DMS114 treated with DMSO at 0.1 percent for 48 hours (cell line): ENCODE results near the gene THPO.

Experiments used
- DNase-seq: peaks from one replicate; lab custom pipeline; 2025; ENCODE audit not compliant: unreplicated experiment; lab: John Stamatoyannopoulos, UW

Gene THPO

DNA sequence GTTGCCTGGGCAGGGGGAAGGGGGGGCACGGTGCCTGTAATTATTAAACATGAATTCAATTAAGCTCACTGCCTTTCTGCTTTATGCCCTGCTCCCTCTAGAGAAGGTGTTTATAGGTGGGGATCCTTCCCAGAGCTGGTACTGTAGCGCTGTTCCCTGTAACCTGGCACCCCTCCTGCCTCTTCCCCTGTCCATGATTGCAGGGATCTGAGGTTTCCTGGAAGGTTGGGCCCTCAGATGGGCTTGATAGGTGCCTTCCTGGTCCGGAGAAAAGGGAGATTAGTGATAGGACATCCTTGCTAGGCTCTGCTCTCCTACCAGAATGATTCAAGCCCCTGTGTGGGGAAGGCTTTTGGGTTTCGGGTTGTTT, 42.7 kb downstream of the THPO start:
- no peak for DNase-seq

GRCh38 chr3:184334470-184335158, 43.4 kb downstream of the THPO start:
- no peak for DNase-seq

DNA sequence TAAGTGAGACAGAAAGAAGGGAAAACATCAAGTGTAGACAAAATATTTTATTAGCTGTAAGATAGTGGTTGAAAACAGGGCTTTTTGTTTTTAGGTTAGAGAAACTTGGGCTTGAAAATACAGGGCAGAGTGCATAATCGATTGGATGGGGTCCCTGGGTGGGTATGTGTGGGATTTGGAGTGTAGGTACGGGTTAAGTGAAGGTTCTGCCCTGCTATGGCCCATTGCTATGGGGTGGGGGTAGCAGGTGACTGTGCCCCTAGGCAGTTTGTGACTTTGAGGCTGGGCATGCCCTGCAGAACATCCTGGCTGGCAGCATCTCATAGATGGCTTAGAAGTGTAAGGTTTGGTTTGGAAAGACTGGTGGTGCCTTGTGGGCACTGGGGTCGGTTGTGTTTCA, 44.3 kb downstream of the THPO start:
- no peak for DNase-seq

DNA sequence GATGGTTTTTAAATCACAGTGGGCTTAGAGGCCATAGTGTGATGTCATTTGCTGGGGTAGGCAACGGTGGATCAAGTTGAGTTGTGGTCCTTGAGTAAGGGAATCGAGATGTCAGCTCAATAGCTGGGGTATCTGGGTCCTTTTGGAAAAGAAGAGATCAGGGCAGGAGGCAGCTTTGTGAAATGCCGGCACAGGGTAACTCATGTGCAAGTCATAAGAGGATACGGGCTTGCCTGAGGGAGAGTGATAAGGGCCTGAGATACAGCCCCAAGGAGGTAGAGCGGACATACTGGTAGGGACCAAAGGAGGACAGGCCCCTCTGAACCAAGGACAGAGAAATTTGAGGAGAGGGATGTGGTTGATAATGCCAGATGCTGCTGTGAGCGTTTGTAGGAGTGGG, 44.8 kb downstream of the THPO start:
- no peak for DNase-seq

DNA sequence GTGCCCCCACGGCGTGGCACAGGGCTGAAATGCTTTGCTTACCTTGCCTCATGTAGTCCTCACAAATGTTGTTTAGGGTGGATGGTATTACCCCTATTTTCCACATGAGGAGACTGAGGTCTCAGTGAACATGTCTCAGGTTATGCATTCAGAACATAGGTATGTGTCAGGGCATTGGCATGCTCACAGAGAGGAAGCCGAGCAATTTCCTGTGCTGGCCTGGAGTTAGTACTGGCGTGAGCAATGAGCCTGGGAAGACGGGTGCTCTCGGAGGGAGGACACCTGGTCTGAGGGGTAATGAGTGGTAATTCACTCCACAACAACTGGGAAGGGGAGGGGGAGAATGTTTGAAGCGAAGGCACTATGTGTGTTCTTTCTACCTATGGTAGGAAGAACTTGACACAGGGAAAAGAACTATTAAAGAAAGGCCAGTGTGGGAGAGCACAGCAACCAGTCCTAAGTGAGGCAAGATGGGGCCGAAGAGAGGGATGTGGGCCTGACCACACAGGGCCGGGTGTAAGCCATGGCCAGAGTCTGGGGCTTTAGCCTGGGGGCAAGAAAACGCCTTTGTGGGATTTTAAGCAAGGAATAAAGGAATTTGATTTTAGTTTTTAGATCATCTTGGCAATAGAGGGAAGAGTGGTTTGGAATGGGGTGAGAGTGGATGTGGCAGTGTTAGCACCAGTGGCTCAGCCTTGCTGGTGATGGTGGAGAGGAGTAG, 45.5 kb downstream of the THPO start:
- DNase-seq, result no peak

- DNase-seq, result no peak
Measured at GRCh38 chr3:184328516-184328915, 49.5 kb downstream of the THPO start.

DNA sequence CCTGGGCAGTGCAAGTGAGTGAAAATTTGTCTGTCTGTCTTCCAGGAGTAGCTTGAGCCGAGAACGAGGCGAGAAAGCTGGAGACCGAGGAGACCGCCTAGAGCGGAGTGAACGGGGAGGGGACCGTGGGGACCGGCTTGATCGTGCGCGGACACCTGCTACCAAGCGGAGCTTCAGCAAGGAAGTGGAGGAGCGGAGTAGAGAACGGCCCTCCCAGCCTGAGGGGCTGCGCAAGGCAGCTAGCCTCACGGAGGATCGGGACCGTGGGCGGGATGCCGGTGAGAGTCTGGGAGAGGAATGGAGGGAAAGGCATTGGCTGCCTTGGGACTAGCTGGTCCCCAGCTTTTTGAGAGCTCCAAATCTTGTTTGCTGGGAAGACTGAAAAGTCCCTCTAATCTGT, 50.8 kb downstream of the THPO start:
- no peak for DNase-seq

DNA sequence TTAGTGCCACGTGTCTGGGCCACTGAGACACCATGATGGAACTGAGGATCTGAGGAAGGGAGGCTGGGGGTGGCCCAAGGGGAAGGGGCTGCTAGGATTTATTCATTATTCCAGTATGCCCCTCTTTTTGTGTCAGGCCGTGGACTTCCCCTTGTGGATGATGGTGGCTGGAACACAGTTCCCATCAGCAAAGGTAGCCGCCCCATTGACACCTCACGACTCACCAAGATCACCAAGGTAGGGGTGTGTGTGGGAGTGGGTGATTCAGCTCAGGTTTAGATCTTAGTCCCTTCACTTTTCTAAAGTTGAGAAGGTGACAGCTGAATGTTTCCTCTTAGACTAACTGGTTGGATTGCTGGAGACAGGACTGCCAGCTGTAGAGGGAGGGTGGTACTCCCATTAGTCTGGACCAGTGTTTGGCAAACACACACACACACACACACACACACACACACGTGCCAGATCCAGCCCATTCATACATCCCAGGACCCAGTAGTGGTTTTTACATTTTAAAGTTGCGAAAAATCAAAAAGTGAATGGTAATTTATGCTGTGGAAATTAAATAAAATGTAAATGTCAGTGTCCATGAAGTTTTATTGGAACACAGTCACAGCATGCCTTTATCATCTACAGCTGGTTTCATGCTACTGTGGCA, 52.2 kb downstream of the THPO start:
- DNase-seq, result no peak

GRCh38 chr3:184325269-184325668, 52.7 kb downstream of the THPO start:
- DNase-seq, result no peak

- DNase-seq, result no peak
Measured at GRCh38 chr3:184323696-184324095, 54.3 kb downstream of the THPO start.

DNA sequence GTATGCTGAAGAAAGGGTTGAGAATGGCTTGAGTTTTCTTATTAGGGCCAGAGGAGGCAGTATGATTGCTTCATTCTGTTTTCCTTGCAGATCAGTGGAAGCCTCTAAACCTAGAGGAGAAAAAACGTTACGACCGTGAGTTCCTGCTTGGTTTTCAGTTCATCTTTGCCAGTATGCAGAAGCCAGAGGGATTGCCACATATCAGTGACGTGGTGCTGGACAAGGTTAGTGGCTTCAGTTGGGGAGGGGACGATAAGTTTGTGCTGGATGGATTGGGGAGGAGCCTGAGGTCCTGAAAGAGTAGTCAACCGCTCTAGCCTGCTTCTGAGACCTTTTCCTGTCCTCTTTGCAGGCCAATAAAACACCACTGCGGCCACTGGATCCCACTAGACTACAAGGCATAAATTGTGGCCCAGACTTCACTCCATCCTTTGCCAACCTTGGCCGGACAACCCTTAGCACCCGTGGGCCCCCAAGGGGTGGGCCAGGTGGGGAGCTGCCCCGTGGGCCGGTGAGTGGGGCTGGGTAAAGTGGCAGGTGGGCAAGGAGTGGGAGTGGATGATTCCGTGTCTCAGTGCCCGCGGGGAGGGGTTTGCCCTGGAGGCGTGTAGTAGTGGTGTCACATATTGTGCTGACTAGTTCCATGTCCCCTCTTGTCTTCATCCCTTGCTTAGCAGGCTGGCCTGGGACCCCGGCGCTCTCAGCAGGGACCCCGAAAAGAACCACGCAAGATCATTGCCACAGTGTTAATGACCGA, 55.1 kb downstream of the THPO start:
- DNase-seq, result no peak
